Inflammatory macrophage treated with lipopolysaccharide for 1 hour (primary cell): Measurements from ENCODE around the gene BSPRY.
"Not testable (repeated sequence)": the region's sequence is repeated elsewhere in the genome, so short reads cannot be mapped to it uniquely, and the experiment has no call there.

Experiments
- DNase-seq, 2 donors: peaks; one replicate each; pipeline ENCODE4 v3.0.0-alpha.2; 2020 to 2022

Gene BSPRY

GRCh38 chr9:113398796-113399195, 49.5 kb downstream of the BSPRY start:
- no peak for DNase-seq

DNA sequence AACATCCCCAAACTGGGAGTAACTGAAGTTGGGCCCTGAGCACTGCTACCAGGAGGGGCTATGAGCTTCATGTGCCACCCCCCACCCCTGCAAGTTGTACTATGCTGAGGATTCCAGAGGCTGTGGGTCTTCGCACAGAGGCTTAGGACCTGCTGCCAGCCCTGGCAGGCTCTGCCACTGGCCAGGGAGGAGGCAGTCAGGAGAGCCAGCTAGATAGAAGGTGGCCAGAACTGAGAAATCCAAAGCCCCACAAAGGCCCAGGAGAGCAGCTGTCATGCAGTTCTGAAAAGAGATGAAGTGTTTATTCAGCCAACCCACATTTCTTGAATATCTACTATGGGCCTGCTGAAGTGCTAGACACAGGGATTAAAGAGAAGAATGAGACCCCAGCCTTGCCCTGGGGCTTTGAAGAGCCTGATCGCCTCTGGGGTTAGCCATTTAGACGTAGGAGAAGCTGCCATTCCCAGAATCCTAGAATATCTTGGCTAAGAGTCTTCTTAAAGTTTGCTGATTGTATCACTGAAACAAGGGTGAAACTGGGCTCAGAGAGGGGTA, 50.4 kb downstream of the BSPRY start:
- no peak for DNase-seq

DNA sequence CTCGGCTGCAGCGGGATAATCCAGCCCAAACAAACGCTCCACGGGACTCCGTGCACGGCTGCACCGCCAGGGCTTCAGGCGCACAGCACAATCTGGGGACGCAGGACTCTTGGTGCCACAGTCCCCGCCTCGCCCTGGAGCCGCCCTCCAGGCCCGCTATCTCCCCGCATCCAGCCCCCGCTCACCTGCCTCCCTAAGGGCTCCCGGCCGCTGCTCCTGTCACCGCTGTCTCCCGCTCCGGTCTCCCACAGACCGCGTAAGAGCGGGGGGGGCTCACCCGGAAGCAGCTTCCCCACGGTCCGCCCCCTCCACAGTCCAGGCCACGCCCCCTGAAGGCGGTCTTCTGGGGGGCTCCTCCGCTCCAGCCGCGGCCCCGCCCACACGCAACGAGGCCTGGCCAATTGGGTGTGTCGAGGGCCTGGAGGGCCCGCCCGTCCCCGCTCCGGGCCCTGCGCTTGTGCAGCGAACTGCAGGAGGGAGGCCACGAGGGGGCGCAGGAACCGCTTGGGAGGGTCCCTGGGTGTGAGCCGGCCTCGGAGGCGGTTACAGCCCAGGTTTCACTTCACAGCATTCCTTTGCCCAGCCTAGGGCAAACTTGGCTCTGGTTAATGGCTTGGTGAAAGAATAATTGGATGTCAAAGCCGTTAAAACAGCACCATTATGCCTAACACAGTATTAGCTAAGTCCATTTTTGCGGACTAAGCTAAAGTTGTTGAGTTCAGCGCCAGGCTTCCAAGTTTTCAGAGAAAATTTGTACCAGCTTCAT, 51.9 kb downstream of the BSPRY start, which contains the start of gene ALAD:
ALAD (minus strand) TSS at position 258 of the 766 bp plus-strand sequence. CDS start 7,725 bp downstream, outside the sequence.
- DNase-seq = peak; percentile 99 to 100

- DNase-seq = peak; percentile 71 to 75
These were observed 54.3 kb downstream of the BSPRY start for GRCh38 chr9:113403646-113404045.

GRCh38 chr9:113406353-113406752, 57.0 kb downstream of the BSPRY start:
- DNase-seq = not testable (repeated sequence)

- DNase-seq = peak; percentile 51 to 72
These were observed 57.7 kb downstream of the BSPRY start for GRCh38 chr9:113406873-113407511.

GRCh38 chr9:113409481-113409880, 60.1 kb downstream of the BSPRY start:
- no peak for DNase-seq

GRCh38 chr9:113409883-113410206, 60.5 kb downstream of the BSPRY start:
- DNase-seq = peak in 1 of 2 donors; percentile 8

DNA sequence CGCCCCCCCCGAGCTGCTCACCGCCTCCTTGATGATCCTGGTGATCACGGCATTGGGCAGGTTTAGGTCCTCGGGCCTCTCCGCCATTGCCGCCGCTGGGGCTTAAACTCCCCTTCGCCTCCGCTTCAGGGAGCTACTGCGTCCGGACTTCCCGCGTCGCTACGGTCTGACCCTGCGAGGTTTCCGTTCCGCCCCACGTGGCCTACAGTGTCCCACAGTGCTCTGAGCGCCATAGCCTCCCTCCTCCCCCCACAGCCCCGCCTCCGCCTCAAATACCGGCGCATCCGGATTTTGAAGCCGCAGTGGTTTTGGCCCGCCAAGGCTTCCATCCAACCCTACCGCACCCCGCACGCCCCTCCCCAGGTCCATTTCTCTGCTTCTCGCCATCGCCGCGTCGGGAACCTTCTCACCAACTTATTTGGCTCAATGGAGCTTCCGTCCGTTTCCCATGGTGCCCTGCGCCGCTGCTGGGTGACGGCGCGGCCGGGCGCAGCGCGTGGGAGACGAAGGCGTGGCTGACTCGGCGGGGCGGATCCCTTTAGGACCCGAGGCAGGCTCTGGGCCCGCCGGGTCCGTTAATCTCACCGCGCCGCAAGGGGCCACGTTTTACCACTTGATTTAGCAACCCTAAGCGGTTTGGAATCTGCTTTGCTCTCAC, 61.0 kb downstream of the BSPRY start, which contains the start of the genes C9orf43 and POLE3:
C9orf43 (plus strand) TSS at position 541 of the 658 bp plus-strand sequence. CDS start 2,747 bp downstream, outside the sequence.
POLE3 (minus strand) TSS at position 469 of the 658 bp plus-strand sequence; CDS start at position 87, 382 bp downstream.
- DNase-seq = peak; percentile 95 to 97

DNA sequence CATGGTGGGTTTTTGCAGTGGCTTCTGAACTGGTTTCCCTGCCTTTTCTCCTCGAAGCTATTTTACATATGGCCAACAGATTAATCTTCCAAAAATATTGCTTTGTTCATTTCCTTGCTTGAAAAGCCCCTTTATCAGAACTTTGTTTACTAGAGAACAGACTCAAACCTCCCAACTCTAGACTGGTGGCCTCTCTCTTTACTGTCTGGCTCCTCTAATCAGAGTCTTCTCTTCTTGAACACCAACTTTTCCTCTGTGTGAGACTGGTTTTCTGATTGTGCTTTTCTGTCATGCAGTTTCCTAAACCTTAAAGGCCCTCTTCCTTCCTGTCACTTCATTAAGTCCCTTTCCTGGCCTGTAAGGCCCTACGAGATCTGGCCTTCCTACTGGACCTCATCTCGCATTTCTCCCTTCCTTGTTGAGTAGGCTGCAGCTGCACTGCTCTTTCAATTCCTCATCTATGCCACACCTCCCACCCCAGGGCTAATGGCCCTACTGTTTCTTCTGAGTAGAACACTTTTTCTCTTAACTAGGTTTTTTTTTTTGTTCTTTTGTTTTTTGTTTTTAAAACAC, 66.9 kb downstream of the BSPRY start:
- peak; percentile 63 to 67 for DNase-seq

DNA sequence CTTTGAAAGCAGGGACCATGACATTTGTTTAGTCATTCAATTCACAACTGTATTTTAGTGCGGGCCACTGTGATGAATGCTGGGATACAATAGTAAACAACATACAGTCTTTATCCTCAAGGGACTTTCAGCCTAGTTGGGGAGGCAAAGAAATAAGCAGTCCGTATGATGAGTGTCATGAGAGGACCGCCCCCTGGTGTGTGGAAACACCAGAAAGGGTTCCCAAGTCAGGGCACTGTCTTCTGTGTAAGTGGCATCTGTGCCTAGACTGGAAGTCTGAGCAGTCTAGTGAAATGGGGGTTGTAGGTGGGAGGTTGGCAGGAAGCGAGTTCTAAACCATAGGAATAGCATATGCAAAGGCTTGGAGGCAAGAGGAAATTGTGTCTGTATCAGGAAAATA, 68.0 kb downstream of the BSPRY start:
- peak; percentile 35 to 62 for DNase-seq
